ENCODE measurements around the gene NUDT17. TPM values are rescaled to one million over a fixed set of nuclear protein-coding genes. Genes with fewer than 3 reads are reported as not detected.
"Not testable (repeated sequence)": the region's sequence is repeated elsewhere in the genome, so short reads cannot be mapped to it uniquely, and the experiment has no call there.

Gene NUDT17
- total RNA-seq, 3 donors from 2014 or later (not counting 1 experiment from before 2014, with no cell fraction given): 3.3 to 4.9 (median 3.4) TPM

- H3K9me3 Mint-ChIP-seq: no peaks in the 10 kb centered on the region
- no peaks in the 10 kb centered on the region for H3K27me3 Mint-ChIP-seq (ENCODE audit: low read depth in 2 of 2)
- H3K9me3 ChIP-seq (ENCODE audit: control insufficient read depth, insufficient read depth, low read length): no peaks in the 10 kb centered on the region
- 99% methylated on average over 5 of the region's 7 CpGs for WGBS (ENCODE audit: insufficient coverage)
- no peak overlapping the region for H3K4me3 ChIP-seq (ENCODE audit: low read length)
- H3K4me3 Mint-ChIP-seq: no peak overlapping the region
- no peak for TF ChIP-seq CTCF (IDR thresholded peaks at IDR 0.05)
- no peak overlapping the region for H3K27ac Mint-ChIP-seq
- H3K4me1 Mint-ChIP-seq: peaks cover 48 to 53% of the 10 kb centered on the region in 2 donors
- no peak overlapping the region for H3K27ac ChIP-seq (ENCODE audit: low read length)
- no peak for ATAC-seq
- no peaks in the 10 kb centered on the region for H3K36me3 Mint-ChIP-seq
- DNase-seq: no peak
- H3K4me1 ChIP-seq (ENCODE audit: control insufficient read depth, insufficient read depth, low read length): no peaks in the 10 kb centered on the region
- intact Hi-C loops (cut with micrococcal nuclease): no loop called here
- H3K27me3 ChIP-seq (ENCODE audit: control insufficient read depth, insufficient read depth, low read length): no peaks in the 10 kb centered on the region
- no peaks in the 10 kb centered on the region for H3K36me3 ChIP-seq (ENCODE audit: control insufficient read depth, insufficient read depth, low read length)
Observed at GRCh38 chr1:145806844-145807243, 38.6 kb upstream of the NUDT17 start.

GRCh38 chr1:145812977-145813810 is 32.2 kb upstream of the NUDT17 start:
- intact Hi-C loops (cut with micrococcal nuclease); H3K4me1 ChIP-seq (ENCODE audit: control insufficient read depth, insufficient read depth, low read length); H3K4me3 ChIP-seq (ENCODE audit: low read length); H3K9me3 Mint-ChIP-seq; H3K4me3 Mint-ChIP-seq; H3K27ac ChIP-seq (ENCODE audit: low read length); H3K36me3 ChIP-seq (ENCODE audit: control insufficient read depth, insufficient read depth, low read length); H3K9me3 ChIP-seq (ENCODE audit: control insufficient read depth, insufficient read depth, low read length); ATAC-seq; H3K27me3 Mint-ChIP-seq (ENCODE audit: low read depth in 2 of 2); H3K4me1 Mint-ChIP-seq; H3K27ac Mint-ChIP-seq; H3K36me3 Mint-ChIP-seq; H3K27me3 ChIP-seq (ENCODE audit: control insufficient read depth, insufficient read depth, low read length); DNase-seq: not testable (repeated sequence)
- no CpG with 5 or more reads among the region's 6 CpGs for WGBS (ENCODE audit: insufficient coverage)

- H3K4me1 ChIP-seq (ENCODE audit: control insufficient read depth, insufficient read depth, low read length); H3K9me3 ChIP-seq (ENCODE audit: control insufficient read depth, insufficient read depth, low read length); H3K4me3 ChIP-seq (ENCODE audit: low read length); H3K4me1 Mint-ChIP-seq; intact Hi-C loops (cut with micrococcal nuclease); H3K27me3 Mint-ChIP-seq (ENCODE audit: low read depth in 2 of 2); H3K9me3 Mint-ChIP-seq; H3K36me3 ChIP-seq (ENCODE audit: control insufficient read depth, insufficient read depth, low read length); H3K4me3 Mint-ChIP-seq; DNase-seq; H3K27ac Mint-ChIP-seq; H3K27me3 ChIP-seq (ENCODE audit: control insufficient read depth, insufficient read depth, low read length); H3K36me3 Mint-ChIP-seq; H3K27ac ChIP-seq (ENCODE audit: low read length): not testable (repeated sequence)
- no CpG with 5 or more reads among the region's 6 CpGs for WGBS (ENCODE audit: insufficient coverage)
- ATAC-seq: peak in 2 of 3 donors; percentile 14 to 29
Observed at GRCh38 chr1:145818095-145818494, 27.3 kb upstream of the NUDT17 start.

- no CpG with 5 or more reads among the region's 16 CpGs for WGBS (ENCODE audit: insufficient coverage)
Observed at GRCh38 chr1:145822779-145823331, 22.6 kb upstream of the NUDT17 start.

More at GRCh38 chr1:145822779-145823331, 22.6 kb upstream of the NUDT17 start:
- H3K4me3 Mint-ChIP-seq; H3K27ac ChIP-seq (ENCODE audit: low read length); H3K27me3 Mint-ChIP-seq (ENCODE audit: low read depth in 2 of 2); H3K9me3 Mint-ChIP-seq; DNase-seq; intact Hi-C loops (cut with micrococcal nuclease); H3K4me3 ChIP-seq (ENCODE audit: low read length); H3K9me3 ChIP-seq (ENCODE audit: control insufficient read depth, insufficient read depth, low read length); H3K4me1 ChIP-seq (ENCODE audit: control insufficient read depth, insufficient read depth, low read length); H3K27me3 ChIP-seq (ENCODE audit: control insufficient read depth, insufficient read depth, low read length): not testable (repeated sequence)
- Mint-ChIP-seq H3K36me3 (peaks cover 14% of the 10 kb centered on the region), H3K4me1 (peaks cover 22 to 33% of the 10 kb centered on the region in 2 donors), H3K27ac (peak overlapping the region; percentile 95)
- ATAC-seq: peak; percentile 17 to 39 (median 22)
- peaks cover 17% of the 10 kb centered on the region for H3K36me3 ChIP-seq (ENCODE audit: control insufficient read depth, insufficient read depth, low read length)
